DLD1 (cell line): ENCODE results near the gene TOM1L1.

ENCODE experiments used
- in situ Hi-C: cut with HindIII; loops from 2 replicates; pipeline ENCODE4 v1.10.0; 2017; ENCODE audit warnings: low sequenced_read_pairs

Gene TOM1L1

DNA sequence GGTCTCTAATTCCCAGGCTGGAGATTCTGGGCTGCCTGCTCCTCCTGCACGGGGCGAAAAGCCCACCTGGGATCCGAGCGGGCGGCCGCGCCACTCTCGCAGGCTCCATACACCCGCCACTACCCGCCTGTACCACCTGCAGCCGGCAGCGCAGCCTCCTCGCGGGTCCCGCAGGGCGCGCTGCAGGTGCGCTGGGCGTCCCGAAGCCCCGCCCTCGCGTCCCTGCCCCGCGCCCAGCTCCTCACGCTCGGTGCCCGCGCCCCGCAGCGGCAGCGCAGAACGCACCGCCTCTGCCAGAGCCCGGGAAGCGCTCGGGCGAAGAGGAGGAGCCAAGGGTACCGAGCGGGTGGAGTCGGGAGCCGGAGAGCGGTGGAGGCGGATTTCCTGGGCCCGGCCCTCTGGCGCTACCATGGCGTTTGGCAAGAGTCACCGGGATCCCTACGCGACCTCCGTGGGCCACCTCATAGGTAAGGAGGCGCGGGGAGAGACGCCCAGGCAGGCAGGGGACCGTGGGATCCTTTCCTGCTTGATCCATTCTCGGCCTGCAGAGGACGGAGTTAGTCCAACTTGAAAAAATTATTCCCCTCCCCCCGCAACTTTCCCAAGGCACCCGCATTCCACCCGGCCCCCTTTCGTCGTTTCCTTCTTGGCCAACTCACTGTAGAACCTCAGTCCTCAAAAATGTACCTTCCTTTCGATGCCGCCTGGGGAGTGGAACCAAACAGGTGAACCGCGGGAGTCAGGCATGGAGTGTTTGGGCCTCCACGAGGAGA is at the start of gene TOM1L1:
TOM1L1 (plus strand) TSS at position 396 of the 773 bp plus-strand sequence; CDS start at position 410, 14 bp downstream.
- in situ Hi-C loops: no loop called here

- in situ Hi-C loops: no loop called here
These were observed 41.5 kb upstream of the TOM1L1 start for GRCh38 chr17:54859187-54859586.

GRCh38 chr17:54860617-54861470 is 39.8 kb upstream of the TOM1L1 start:
- in situ Hi-C loops: no loop called here

- in situ Hi-C loops: no loop called here
These were observed 39.1 kb upstream of the TOM1L1 start for GRCh38 chr17:54861471-54861983.

DNA sequence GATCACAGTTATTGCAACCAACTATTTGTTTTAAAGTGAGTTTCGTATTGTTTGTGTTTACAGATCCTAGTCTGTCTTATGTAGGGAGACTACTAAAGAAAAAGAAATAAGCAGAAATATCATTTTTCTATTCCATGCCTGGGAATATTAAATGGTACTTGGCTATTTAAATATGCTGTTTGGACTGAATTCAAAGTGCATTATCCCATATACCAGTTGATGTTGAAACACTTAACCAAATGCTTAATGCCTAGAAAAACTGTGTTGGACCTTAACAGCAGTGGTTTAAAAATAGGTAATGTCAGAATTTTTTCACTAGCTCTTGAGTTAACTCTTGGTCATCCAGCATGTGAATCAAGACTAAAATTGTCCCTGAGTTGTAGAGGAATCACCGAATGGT is 37.5 kb upstream of the TOM1L1 start:
- in situ Hi-C loops: no loop called here

GRCh38 chr17:54864070-54864469 is 36.6 kb upstream of the TOM1L1 start:
- in situ Hi-C loops: no loop called here

- in situ Hi-C loops: no loop called here
These were observed 35.9 kb upstream of the TOM1L1 start for GRCh38 chr17:54864636-54865356.

DNA sequence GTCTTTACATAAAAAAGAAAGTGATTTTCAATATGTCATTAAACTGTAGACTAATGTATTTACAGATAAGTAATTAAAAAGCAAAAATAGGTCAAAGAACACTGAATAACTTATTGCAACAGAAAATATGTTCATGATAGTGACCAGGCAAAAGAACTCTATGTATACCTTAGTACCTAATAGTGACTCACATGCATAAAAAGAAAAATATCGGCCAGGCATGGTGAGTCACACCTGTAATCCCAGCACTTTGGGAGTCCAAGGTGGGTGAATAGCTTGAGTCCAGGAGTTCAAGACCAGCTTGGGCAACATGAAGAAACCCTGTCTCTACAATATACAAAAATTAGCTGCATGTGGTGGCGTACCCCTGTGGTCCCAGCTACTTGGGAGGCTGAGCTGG is 33.0 kb upstream of the TOM1L1 start:
- in situ Hi-C loops: no loop called here

GRCh38 chr17:54870671-54871175 is 29.9 kb upstream of the TOM1L1 start:
- in situ Hi-C loops: no loop called here

GRCh38 chr17:54875906-54876305 is 24.7 kb upstream of the TOM1L1 start:
- in situ Hi-C loops: loop anchor here (25.0 kb wide), 1 partner anchor 89 kb away; no protein-coding TSS in a partner anchor

GRCh38 chr17:54876656-54877195 is 23.9 kb upstream of the TOM1L1 start:
- in situ Hi-C loops: loop anchor here (25.0 kb wide), 1 partner anchor 89 kb away; no protein-coding TSS in a partner anchor

- in situ Hi-C loops: loop anchor here (25.0 kb wide), 1 partner anchor 94 kb away; no protein-coding TSS in a partner anchor
These were observed 19.2 kb upstream of the TOM1L1 start for GRCh38 chr17:54881255-54881972.

DNA sequence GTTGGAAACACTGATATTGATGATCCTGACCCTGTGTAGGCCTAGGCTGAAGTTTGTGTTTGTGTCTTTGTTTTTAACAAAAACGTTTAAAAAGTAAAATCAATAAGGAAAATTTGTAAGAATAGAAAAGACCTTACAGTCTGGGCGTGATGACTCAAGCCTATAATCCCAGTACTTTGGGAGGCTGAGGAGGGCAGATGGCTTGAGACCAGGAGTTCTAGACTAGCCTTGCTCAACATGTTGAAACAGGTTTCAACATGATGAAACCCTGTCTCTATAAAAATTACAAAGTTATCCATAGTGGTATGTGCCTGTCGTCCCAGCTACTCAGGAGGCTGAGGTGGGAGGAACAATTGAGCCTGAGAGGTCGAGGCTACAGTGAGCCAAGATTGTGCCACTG is 18.3 kb upstream of the TOM1L1 start:
- in situ Hi-C loops: loop anchor here (25.0 kb wide), 1 partner anchor 95 kb away; no protein-coding TSS in a partner anchor

DNA sequence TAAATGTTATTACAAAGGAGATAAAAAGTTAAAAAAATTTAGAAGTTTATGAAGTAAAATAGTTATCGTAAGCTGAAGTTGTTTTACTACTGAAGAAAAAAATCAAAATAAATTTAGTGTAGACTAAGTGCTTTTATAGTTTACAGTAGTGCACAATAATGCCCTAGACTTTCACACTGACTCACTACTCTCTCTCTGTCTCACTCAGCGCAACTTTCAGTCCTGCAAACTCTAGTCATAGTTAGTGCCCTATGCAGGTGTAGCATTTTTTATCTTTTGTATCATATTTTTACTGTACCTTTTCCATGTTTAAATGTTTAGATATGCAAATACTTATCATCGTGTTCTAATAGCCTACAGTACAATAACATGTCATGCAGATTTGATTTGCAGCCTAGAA is 17.7 kb upstream of the TOM1L1 start:
- in situ Hi-C loops: loop anchor here (25.0 kb wide), 1 partner anchor 96 kb away; no protein-coding TSS in a partner anchor

DNA sequence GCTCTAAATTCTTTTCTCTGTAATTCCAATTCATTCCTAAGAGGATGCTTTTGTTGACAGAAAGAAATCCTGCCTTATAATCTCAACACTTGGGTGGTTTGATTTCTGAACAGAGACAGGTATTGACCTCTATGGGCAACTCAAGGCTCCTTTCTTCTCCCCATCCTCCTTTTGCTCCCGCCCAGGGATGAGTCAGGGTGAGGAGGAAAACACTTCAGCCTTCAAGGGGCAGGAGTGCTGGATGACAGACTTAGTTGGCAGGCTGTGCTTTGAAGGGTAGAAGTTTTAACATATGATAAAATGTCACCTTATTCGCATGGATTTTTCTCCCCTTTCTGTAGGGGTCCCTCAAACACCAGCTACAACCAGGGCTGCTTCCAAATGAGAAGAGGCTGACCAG is 16.7 kb upstream of the TOM1L1 start:
- in situ Hi-C loops: loop anchor here (25.0 kb wide), 1 partner anchor 97 kb away; no protein-coding TSS in a partner anchor

DNA sequence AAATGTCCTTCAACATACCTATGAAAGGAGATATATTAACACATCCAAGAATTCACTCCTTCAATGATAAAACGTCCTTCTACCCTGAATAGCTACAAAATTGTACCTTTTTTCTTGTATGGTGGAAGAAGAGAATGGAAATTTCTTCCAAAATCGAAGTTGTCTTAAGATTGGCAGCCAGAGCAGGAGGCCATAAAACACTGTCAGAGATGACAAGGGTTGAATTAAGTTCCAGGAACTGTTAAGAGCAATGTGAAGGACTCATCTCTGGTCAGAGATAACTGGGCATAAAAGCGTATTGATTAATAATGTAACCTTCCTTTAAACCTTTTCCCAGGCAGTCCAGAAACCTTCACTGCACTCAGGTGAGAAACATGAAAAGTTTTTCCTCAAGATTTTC is 12.9 kb upstream of the TOM1L1 start:
- in situ Hi-C loops: loop anchor here (25.0 kb wide), 1 partner anchor 100 kb away; no protein-coding TSS in a partner anchor

- in situ Hi-C loops: loop anchor here (25.0 kb wide), 1 partner anchor 101 kb away; no protein-coding TSS in a partner anchor
These were observed 12.4 kb upstream of the TOM1L1 start for GRCh38 chr17:54888254-54888653.

- in situ Hi-C loops: loop anchor here (25.0 kb wide), 1 partner anchor 102 kb away; no protein-coding TSS in a partner anchor
These were observed 11.7 kb upstream of the TOM1L1 start for GRCh38 chr17:54888981-54889380.

DNA sequence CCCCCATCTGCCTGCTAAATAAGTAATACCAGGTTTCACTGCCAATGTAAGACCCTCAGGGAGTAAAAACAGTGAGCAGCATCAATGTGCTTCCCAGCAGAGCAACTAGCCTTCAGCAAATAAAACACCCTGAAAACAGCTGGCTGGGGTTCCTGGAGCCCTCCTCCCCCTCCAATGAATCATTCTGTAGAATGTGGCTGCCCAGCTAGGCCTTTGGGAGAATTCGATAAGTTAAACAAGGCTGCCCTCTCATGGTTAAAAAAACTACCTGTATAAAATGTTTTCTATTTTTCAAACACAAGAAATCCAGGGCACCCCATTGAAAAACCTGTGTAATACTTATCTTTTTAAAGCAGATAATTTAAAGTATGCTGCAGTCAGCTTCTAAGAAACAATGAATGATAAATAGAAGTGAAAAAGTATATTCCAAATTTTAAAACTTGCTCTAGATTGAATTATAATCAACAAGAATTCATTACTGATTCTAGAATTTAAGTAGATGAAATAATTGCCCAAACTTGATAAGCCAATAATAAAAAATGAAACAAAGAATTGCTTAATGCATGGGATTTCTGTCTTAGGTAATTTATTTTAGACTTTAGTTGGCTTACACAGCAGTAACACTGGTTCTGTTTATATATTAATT is 9.4 kb upstream of the TOM1L1 start:
- in situ Hi-C loops: loop anchor here (25.0 kb wide), 1 partner anchor 104 kb away; no protein-coding TSS in a partner anchor
